HG02885 (cell line): ENCODE measurements around the gene CCNL1.

Experiments used
- ATAC-seq: cut with Tn5 transposase; IDR thresholded peaks from one replicate; pipeline ENCODE4 v1.9.1; 2021; ENCODE audit warnings: mild to moderate bottlenecking; ENCODE audit not compliant: unreplicated experiment, poor library complexity

CCNL1 gene

GRCh38 chr3:157127831-157128767 is 31.8 kb downstream of the CCNL1 start:
- no peak for ATAC-seq

DNA sequence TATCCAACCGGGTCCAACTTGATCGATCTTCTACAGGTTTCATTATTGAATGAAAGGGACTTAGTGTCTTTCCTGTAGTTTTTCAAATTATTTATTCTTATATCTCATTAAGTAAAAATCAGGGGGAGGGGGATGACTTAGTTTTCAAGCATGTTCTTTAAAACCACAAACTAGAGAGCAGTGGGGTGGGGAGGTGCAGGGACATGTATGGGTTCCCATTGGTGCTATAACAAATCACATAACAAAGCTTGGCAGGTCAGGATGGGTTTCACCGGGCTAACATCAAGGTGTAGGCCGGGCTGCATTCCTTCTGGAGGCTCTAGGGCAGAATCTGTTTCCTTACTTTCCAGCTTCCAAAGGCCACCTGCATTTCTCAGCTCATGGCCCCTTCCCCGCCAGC is 32.7 kb downstream of the CCNL1 start:
- ATAC-seq: no peak

GRCh38 chr3:157126365-157126764 is 33.6 kb downstream of the CCNL1 start:
- ATAC-seq: no peak

- ATAC-seq: no peak
Observed at GRCh38 chr3:157125101-157125500, 34.8 kb downstream of the CCNL1 start.

- ATAC-seq: no peak
Observed at GRCh38 chr3:157123621-157124020, 36.3 kb downstream of the CCNL1 start.

GRCh38 chr3:157122832-157123427 is 37.0 kb downstream of the CCNL1 start:
- no peak for ATAC-seq

- ATAC-seq: no peak
Observed at GRCh38 chr3:157122116-157122515, 37.8 kb downstream of the CCNL1 start.

DNA sequence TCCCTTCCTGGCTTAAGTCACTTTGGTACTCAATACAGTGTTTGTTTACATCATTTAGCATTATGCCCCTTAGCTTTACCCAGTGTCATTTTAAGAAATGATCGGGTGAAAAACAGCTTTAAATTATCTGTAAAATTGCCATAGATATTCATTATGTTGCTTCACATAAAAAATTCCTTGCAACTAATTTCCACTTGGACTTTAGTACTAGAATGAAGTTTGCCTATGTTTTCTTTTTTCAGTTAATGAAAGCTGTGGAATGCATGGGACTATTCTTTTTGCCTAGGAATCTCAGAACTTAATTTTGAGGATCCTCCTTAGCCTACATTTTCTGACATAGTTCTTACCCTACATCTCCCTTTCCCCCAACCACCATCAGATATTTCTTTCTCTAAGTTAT is 38.4 kb downstream of the CCNL1 start:
- ATAC-seq: no peak

GRCh38 chr3:157120071-157120892 is 39.7 kb downstream of the CCNL1 start:
- no peak for ATAC-seq

DNA sequence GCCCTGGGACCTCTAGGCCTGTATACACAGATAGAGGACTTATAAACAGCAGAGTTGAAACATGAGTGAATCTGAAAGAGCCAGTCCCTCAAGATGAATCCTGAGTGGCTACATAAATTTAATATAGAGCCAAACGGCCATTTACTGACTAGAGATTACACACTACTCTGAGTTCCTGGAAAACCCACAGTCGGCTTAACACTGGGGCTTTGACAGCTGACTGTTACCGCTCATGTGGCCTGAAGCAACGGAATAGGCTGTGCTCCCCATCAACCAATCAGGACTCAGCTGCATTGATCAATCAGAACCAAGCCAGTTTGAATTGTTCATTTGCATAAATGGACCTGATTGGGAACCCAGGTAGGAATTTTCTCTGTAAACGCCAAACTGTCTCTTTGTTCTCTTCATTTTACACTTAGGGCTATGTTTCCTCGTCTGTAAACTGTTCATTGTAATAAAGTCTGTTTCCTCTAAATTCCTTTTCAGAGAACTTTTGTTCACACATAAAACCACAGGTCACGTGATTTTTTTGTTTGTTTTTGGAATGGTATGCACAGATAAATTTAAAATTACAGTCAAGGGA is 40.5 kb downstream of the CCNL1 start:
- no peak for ATAC-seq

DNA sequence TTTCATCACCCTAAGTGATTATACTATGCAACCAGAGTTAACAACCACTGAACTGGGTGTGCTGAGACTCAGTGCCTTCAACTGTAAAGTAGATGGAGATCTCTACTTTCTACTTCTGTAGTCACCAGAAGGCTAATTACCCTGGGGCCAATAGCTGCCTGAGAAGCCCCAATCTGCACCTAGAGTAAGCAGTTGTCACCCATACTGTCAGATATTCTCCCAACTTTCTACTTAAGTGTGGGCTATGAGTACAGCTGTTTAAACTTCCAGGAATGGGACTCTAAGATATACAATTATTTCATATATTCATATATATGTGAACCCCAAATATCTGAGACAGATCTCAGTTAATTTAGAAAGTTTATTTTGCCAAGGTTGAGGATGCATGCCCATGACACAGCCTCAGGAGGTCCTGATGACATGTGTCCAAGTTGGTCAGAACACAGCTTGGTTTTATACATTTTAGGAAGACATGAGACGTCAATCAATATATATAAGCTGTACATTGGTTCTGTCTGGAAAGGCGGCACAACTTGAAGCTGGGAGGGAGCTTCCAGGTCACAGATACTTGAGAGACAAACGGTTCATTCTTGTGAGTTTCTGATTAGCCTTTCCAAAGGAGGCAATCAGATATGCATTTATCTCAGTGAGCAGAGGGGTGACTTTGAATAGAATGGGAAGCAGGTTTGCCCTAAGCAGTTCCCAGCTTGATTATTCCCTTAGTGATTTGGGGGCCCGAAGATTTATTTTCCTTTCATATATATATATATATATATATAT is 41.9 kb downstream of the CCNL1 start:
- ATAC-seq: no peak

- ATAC-seq: no peak
Observed at GRCh38 chr3:157117206-157117605, 42.7 kb downstream of the CCNL1 start.

DNA sequence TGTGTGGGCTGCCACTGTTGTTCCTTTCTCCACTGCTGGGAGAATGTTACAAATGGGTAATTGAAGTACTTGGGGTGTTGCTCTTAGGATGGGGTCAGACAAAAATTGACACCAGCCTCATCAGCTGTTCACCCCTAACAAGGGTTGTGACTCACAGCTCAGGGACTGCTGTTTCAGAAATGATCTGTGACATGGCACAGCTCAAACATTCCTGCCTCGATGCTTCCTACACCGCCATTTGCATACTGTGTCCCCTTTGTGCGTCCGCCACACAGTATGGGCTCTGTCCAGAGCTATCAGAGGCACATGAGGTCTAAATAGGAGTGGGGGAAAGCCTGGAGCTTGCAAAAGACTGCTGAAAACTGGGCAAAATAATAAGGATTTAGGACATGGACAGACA is 43.9 kb downstream of the CCNL1 start:
- no peak for ATAC-seq

GRCh38 chr3:157115069-157116006 is 44.6 kb downstream of the CCNL1 start:
- ATAC-seq: no peak

- ATAC-seq: no peak
Observed at GRCh38 chr3:157113832-157114505, 46.0 kb downstream of the CCNL1 start.

DNA sequence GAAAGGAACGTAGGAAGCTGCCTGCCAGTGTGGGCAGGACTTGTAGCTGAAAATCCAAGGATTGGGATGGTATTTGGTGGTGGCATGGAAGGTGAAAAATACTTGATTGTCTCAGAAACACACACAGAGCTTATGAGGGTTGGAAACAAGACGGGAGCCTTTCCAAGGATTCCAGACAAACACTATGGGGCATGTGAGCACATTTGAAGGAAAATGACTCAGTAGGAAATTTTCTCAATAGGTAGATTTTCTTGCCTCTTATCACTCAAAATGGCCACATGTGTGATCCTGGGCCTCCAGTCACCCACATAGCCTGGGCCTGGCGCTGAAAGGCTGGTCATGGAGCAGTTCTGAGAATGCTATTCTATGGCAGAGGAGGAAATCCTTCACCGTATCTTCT is 47.4 kb downstream of the CCNL1 start:
- ATAC-seq: no peak

DNA sequence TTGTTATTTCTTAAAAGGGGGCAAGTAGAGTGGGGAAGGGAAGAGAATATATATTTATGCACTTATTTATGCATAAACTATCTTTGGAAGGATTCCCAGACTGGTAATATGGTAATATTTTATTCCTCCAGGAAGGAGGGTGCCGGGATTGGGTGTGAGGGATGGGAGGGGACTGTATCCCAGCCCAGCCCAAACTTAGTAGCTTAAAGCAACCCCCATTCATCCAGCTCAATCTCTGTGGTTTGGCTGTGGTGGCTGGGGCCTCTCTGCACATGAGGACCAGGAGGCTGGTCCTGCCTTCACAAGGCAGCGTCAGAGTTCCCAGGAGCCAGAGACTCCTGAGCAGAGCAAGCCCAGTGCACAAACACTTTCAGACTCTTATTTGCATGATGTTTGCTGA is 48.4 kb downstream of the CCNL1 start:
- no peak for ATAC-seq

DNA sequence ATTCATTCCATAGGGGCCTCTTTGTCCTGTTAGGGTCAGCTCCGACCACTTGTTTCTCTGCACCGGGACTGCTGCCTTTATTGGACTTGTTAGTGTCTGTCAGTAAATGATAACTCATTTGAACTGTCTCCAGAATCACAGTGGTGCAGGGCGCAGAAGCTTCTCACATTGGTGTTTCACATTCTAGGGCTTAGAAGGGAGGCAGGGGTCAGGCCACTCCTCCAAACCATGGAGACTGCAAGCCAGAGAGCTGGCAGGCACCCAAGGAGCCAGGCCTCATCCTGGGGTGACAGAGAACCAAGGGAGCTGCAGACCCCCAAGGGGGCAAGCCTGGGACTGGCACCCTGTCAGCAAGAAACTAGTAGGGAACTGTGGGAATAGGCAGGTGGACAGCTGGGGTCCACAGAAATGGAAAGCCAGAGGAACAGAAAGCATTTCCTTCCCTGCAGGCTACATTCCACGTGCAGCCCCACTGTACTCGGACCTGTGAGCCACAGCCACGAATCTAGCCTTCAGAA is 49.1 kb downstream of the CCNL1 start:
- no peak for ATAC-seq
